Fibroblast of skin of back (primary cell): ENCODE measurements around the gene GPR150.

Experiments
- DNase-seq: peaks from one replicate; pipeline ENCODE4 v3.0.0-alpha.2; 2013

GPR150 gene

GRCh38 chr5:95652849-95653248 lies 33.0 kb downstream of the GPR150 start:
- DNase-seq, result no peak

- no peak for DNase-seq
Observed at GRCh38 chr5:95654196-95654595, 34.3 kb downstream of the GPR150 start.

- no peak for DNase-seq
Observed at GRCh38 chr5:95655575-95655974, 35.7 kb downstream of the GPR150 start.

GRCh38 chr5:95660060-95660459 lies 40.2 kb downstream of the GPR150 start:
- no peak for DNase-seq

GRCh38 chr5:95662946-95663345 lies 43.1 kb downstream of the GPR150 start:
- no peak for DNase-seq

- peak; percentile 27 for DNase-seq
Observed at GRCh38 chr5:95664204-95664786, 44.4 kb downstream of the GPR150 start.

GRCh38 chr5:95667061-95667618 lies 47.3 kb downstream of the GPR150 start:
- no peak for DNase-seq

GRCh38 chr5:95667678-95668077 lies 47.8 kb downstream of the GPR150 start:
- no peak for DNase-seq

- DNase-seq, result peak; percentile 56
Observed at GRCh38 chr5:95668216-95668615, 48.3 kb downstream of the GPR150 start.

GRCh38 chr5:95668728-95669127 lies 48.8 kb downstream of the GPR150 start:
- no peak for DNase-seq

- DNase-seq, result peak; percentile 95
Observed at GRCh38 chr5:95669540-95669939, 49.7 kb downstream of the GPR150 start.

- DNase-seq, result no peak
Observed at GRCh38 chr5:95669985-95670384, 50.1 kb downstream of the GPR150 start.

- peak; percentile 18 for DNase-seq
Observed at GRCh38 chr5:95670568-95670967, 50.7 kb downstream of the GPR150 start.
